PC-3 (cell line): Measurements from ENCODE around the gene ARFGAP1. TPM values are rescaled to one million over a fixed set of nuclear protein-coding genes. Genes with fewer than 3 reads are reported as not detected.

Experiments
- ATAC-seq: fragments of 200-7000 bp; cut with Tn5 transposase; 2 replicates; pipeline ENCODE4 v1.9.1; 2020; ENCODE audit warnings: mild to moderate bottlenecking, moderate library complexity
- BruUV-seq: library from RNA; stranded (reverse); fragments of 400-500 nt; replicated peaks from 2 replicates; lab custom pipeline; 2021; lab: Mats Ljungman, UMichigan
- CTCF ChIA-PET: fragments of 300-600 bp; sonication (Branson Sonifier 250); formaldehyde crosslinking; loops from one replicate; lab custom pipeline; 2022; ENCODE audit warnings: antibody characterized with exemption; lab: Charles Lee
- POLR2A ChIA-PET: fragments of 300-600 bp; sonication (Branson Sonifier 250); formaldehyde crosslinking; loops from one replicate; lab custom pipeline; 2022; ENCODE audit warnings: antibody characterized with exemption; ENCODE audit not compliant: unreplicated experiment; lab: Charles Lee
- DNase-seq: peaks from one replicate; pipeline ENCODE4 v3.0.0-alpha.2; 2015
- H2AFZ ChIP-seq: fragments of 300-600 bp; sonication (generic); 2 replicates; pipeline ENCODE4 v1.6.0; 2016; ENCODE audit warnings: antibody characterized with exemption, low read length
- H3F3A ChIP-seq: fragments of 300-600 bp; sonication (generic); one replicate; pipeline ENCODE4 v1.6.0; 2017; ENCODE audit warnings: antibody characterized with exemption, low read length, control low read depth, mild to moderate bottlenecking; ENCODE audit not compliant: unreplicated experiment
- H3K27ac ChIP-seq: fragments of 300-600 bp; sonication (generic); 2 replicates; pipeline ENCODE4 v1.5.1; 2016; ENCODE audit warnings: mild to moderate bottlenecking, low read length
- H3K27me3 ChIP-seq: fragments of 300-600 bp; sonication (generic); 2 replicates; pipeline ENCODE4 v1.6.1; 2016; ENCODE audit warnings: low read length, mixed read lengths
- H3K36me3 ChIP-seq: fragments of 300-600 bp; sonication (generic); 2 replicates; pipeline ENCODE4 v1.6.1; 2016; ENCODE audit warnings: low read depth, mixed run types, low read length, mixed read lengths
- H3K4me1 ChIP-seq: fragments of 300-600 bp; sonication (generic); 2 replicates; pipeline ENCODE4 v1.5.1; 2016; ENCODE audit warnings: low read length; ENCODE audit not compliant: insufficient read depth
- H3K4me2 ChIP-seq: fragments of 300-600 bp; sonication (generic); 2 replicates; pipeline ENCODE4 v1.6.0; 2016; ENCODE audit warnings: low read length
- H3K4me3 ChIP-seq: fragments of 300-600 bp; sonication (generic); 2 replicates; pipeline ENCODE4 v1.5.1; 2016; ENCODE audit warnings: mild to moderate bottlenecking, low read length, mixed read lengths
- H3K79me2 ChIP-seq: fragments of 300-600 bp; sonication (generic); 2 replicates; pipeline ENCODE4 v1.6.1; 2017; ENCODE audit warnings: low read length, mixed read lengths
- H3K9ac ChIP-seq: fragments of 300-600 bp; sonication (generic); 2 replicates; pipeline ENCODE4 v1.6.0; 2016; ENCODE audit warnings: mild to moderate bottlenecking, low read length
- H3K9me2 ChIP-seq: fragments of 300-600 bp; sonication (generic); replicated peaks from 2 replicates; pipeline ENCODE4 v1.6.1; 2016; ENCODE audit warnings: mixed run types, low read length, mixed read lengths
- H3K9me3 ChIP-seq: fragments of 300-600 bp; sonication (generic); 2 replicates; pipeline ENCODE4 v1.6.1; 2016; ENCODE audit warnings: low read length, mixed read lengths
- H4K20me1 ChIP-seq: fragments of 300-600 bp; sonication (generic); 2 replicates; pipeline ENCODE4 v1.6.1; 2016; ENCODE audit warnings: low read length, mixed read lengths
- CTCF ChIP-seq: fragments of 300-600 bp; sonication (generic); conservative IDR thresholded peaks from 2 replicates; pipeline ENCODE4 v1.5.1; 2017; ENCODE audit warnings: antibody characterized with exemption, low read depth, mild to moderate bottlenecking, low read length
- EZH2 ChIP-seq: fragments of 300-600 bp; sonication (generic); IDR thresholded peaks from one replicate; pipeline ENCODE4 v1.6.1; 2017; ENCODE audit warnings: antibody characterized with exemption, mild to moderate bottlenecking, low read length; ENCODE audit not compliant: unreplicated experiment
- EZH2phosphoT487 ChIP-seq: fragments of 300-600 bp; sonication (generic); IDR thresholded peaks from 2 replicates; pipeline ENCODE4 v1.6.1; 2018; ENCODE audit warnings: mild to moderate bottlenecking, antibody characterized with exemption, low read length, borderline replicate concordance
- intact Hi-C: fragments of 100-400 bp; cut with micrococcal nuclease; formaldehyde crosslinking; loops from 2 replicates; pipeline ENCODE4 v1.9.0; 2023
- total RNA-seq: library from RNA; depleted of rRNA; stranded (reverse); fragments of >200 nt; gene quantifications from 2 replicates; pipeline ENCODE4 v1.2.3, GENCODE V29; 2014

ARFGAP1 gene
- total RNA-seq, 1 experiment from 2014 or later: 75.6 TPM

- Histone ChIP-seq H3K4me2 (no peak overlapping the region), H3K36me3 (no peaks in the 10 kb centered on the region), H3F3A (no peaks in the 10 kb centered on the region), H3K27ac (no peak overlapping the region), H3K9me3 (no peaks in the 10 kb centered on the region), H2AFZ (no peak overlapping the region), H3K4me1 (no peaks in the 10 kb centered on the region), H3K4me3 (no peak overlapping the region), H3K79me2 (no peaks in the 10 kb centered on the region), H3K9ac (no peak overlapping the region), H3K27me3 (peaks cover 16% of the 10 kb centered on the region; the same call in 1 of the 2 replicates), H4K20me1 (no peaks in the 10 kb centered on the region), H3K9me2 (no peaks in the 10 kb centered on the region)
- intact Hi-C loops: no loop called here
- DNase-seq (no peak), ATAC-seq (no peak)
- BruUV-seq: no TSS peak
- CTCF ChIA-PET: no interaction called here
- POLR2A ChIA-PET: no interaction called here
- TF ChIP-seq EZH2phosphoT487: no peak
- no peak for TF ChIP-seq CTCF
- TF ChIP-seq EZH2: no peak
Measured at GRCh38 chr20:63312273-63312672, 39.7 kb downstream of the ARFGAP1 start.

- Histone ChIP-seq H3K4me2 (no peak overlapping the region), H4K20me1 (no peaks in the 10 kb centered on the region), H3K36me3 (no peaks in the 10 kb centered on the region), H3K27me3 (peaks cover 11% of the 10 kb centered on the region; the same call in 1 of the 2 replicates), H3K9me2 (no peaks in the 10 kb centered on the region), H3K4me1 (no peaks in the 10 kb centered on the region), H3K9ac (no peak overlapping the region), H2AFZ (no peak overlapping the region), H3K79me2 (no peaks in the 10 kb centered on the region), H3F3A (no peaks in the 10 kb centered on the region), H3K27ac (no peak overlapping the region), H3K4me3 (no peak overlapping the region), H3K9me3 (no peaks in the 10 kb centered on the region)
- ChIA-PET CTCF (no interaction called here), POLR2A (no interaction called here)
- intact Hi-C loops: no loop called here
- no TSS peak for BruUV-seq
- no peak for ATAC-seq
- TF ChIP-seq EZH2phosphoT487 (no peak), CTCF (no peak), EZH2 (no peak)
- no peak for DNase-seq
Measured at GRCh38 chr20:63312690-63313348, 40.2 kb downstream of the ARFGAP1 start.

GRCh38 chr20:63313349-63314014, 40.9 kb downstream of the ARFGAP1 start:
- intact Hi-C loops: no loop called here
- Histone ChIP-seq H3K4me2 (no peak overlapping the region), H4K20me1 (no peaks in the 10 kb centered on the region), H3K27ac (no peak overlapping the region), H3K9ac (no peak overlapping the region), H3K9me3 (no peaks in the 10 kb centered on the region), H3K79me2 (no peaks in the 10 kb centered on the region), H3F3A (no peaks in the 10 kb centered on the region), H3K36me3 (no peaks in the 10 kb centered on the region), H3K4me3 (no peak overlapping the region), H3K4me1 (no peaks in the 10 kb centered on the region), H2AFZ (no peak overlapping the region), H3K9me2 (no peaks in the 10 kb centered on the region), H3K27me3 (peaks cover 4% of the 10 kb centered on the region; the same call in 1 of the 2 replicates)
- ATAC-seq (no peak), DNase-seq (no peak)
- POLR2A ChIA-PET: no interaction called here
- BruUV-seq: no TSS peak
- TF ChIP-seq EZH2: no peak
- CTCF ChIA-PET: no interaction called here
